GM06990 (cell line): Measurements from ENCODE around the gene HS1BP3.

ENCODE experiments used
- DNase-seq: peaks from one replicate; pipeline ENCODE4 v3.0.0-alpha.2; 2011; ENCODE audit not compliant: insufficient read length; ENCODE audit errors: extremely low read depth
- H3K27me3 ChIP-seq: replicated peaks from 2 replicates; pipeline ENCODE4 v1.6.0; 2011; ENCODE audit warnings: low read length; ENCODE audit not compliant: control insufficient read depth, insufficient read depth
- H3K36me3 ChIP-seq: 2 replicates; pipeline ENCODE4 v1.5.1; 2011; ENCODE audit warnings: low read length; ENCODE audit not compliant: control insufficient read depth, insufficient read depth
- H3K4me3 ChIP-seq: replicated peaks from 2 replicates; pipeline ENCODE4 v1.5.1; 2011; ENCODE audit warnings: low read depth, mild to moderate bottlenecking, control low read depth, low read length
- CTCF ChIP-seq: IDR thresholded peaks from 2 replicates; pipeline ENCODE4 v1.5.1; 2011; ENCODE audit warnings: low read length, control low read depth, mild to moderate bottlenecking, inconsistent platforms; ENCODE audit not compliant: insufficient read depth, poor library complexity, severe bottlenecking

HS1BP3 gene

DNA sequence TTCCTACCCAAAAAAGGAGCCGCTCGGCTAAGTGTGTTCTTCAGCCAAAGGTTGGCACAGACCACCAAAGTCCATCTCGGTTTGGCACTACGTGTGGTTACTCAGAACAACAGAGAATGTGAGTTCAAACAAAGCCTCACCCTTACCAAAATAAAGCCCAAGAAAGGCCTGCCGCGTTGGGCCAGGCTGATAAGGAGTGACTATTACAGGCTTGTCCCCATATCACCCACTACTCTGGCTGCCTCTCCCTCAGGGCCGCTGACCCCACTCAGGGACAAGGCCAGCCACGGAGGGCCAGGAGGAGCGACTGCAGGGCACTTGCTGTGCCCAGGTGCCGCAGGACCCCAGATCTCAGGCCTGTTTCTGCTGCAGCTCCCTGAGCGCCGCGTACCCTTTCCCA is 13.8 kb downstream of the HS1BP3 start:
- Histone ChIP-seq H3K27me3 (no peaks in the 10 kb centered on the region), H3K36me3 (peaks cover 4% of the 10 kb centered on the region), H3K4me3 (no peak overlapping the region)
- no peak for TF ChIP-seq CTCF
- no peak for DNase-seq

- DNase-seq, result peak; percentile 81
- Histone ChIP-seq H3K36me3 (peaks cover 4% of the 10 kb centered on the region), H3K27me3 (no peaks in the 10 kb centered on the region), H3K4me3 (no peak overlapping the region)
- TF ChIP-seq CTCF, result peak; percentile 89
Observed at GRCh38 chr2:20635675-20636584, 15.0 kb downstream of the HS1BP3 start.

DNA sequence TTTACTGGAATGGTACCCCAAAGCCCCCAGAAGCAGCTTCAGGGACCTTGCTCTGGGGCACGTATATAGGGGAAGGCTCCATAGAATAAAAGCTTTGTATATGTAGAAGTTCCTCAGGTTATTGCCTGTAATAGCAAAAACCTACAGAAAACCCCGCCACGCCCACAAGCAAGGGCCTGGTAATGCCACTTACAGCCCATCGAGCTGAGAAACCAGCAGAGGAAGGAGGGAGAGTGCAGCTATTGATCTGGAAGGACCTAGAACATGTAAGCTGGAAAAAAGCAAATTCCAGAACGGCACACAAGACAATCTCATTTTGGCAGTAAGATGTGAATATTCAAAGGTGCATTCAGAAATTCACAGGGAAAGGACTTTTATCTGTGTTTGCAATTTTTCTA is 15.8 kb downstream of the HS1BP3 start:
- no peaks in the 10 kb centered on the region for H3K27me3 ChIP-seq
- DNase-seq, result no peak
- no peak for TF ChIP-seq CTCF

DNA sequence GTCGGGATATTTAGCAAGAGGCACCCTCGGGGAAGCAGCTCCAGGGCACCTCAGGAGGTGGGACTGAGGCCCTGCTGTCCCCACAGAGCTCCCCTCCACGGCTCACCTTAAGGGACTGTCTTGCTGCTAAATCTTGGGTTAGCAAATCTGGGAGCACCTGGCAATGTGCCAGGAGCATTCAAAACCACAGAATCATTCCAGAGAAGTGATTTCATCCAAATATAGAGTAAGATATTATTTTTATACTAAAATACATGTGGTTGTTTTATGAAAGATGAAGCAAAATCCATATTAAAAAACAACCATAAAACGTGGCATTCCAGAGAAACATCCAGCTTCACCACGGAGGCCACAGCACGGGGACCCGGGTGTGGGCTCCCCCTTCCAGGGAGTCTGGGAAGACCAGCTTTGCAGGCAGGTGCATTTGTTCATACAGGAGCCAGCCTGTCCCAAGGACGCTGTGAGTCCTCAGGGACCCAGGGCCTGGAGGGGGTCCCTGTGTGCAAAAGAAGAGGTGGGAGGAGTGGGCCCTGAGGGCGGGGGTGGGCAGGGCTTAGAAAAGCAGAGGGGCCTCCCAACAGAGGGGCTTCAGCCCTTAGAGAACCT is 16.3 kb downstream of the HS1BP3 start:
- peaks cover 2% of the 10 kb centered on the region for H3K36me3 ChIP-seq

More for the DNA sequence above, 15.8 kb downstream of the HS1BP3 start:
- H3K36me3 ChIP-seq, result peaks cover 3% of the 10 kb centered on the region
- H3K4me3 ChIP-seq, result no peak overlapping the region

DNA sequence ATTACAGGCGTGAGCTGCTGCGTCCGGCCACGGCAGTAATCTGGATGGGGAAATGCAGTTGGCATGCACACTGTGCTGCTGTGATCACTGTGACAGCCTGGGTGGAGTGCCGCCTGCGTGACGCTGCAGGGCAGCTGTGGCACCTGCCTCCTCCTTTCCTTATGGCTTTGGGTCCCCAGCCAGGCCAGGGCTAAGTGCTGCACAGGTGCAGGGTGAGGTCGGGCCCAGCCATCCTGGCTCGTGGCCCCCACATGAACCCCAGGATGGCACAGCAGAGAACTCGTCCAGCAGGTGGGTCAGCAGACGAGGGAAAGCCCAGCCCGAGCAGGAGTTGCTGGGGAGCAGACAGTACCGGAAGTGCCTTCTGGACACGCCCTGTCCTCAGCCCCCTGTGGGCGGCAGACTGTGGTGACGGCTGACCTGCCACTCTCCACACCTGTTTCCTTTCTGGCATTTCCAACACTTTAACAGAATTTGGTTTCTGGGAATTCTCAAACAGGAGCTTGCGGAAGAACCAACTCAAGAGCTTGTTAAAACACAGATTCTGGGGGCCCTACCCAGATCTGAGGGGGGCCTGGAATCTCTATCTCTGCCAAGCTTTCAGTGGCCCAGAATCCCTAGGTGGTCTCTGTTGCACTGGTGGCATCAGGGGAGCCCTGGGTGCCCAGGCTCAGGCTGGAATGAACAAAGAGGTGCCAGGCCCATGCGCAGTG is 16.9 kb downstream of the HS1BP3 start:
- Histone ChIP-seq H3K36me3 (peaks cover 2% of the 10 kb centered on the region), H3K27me3 (no peaks in the 10 kb centered on the region), H3K4me3 (no peak overlapping the region)
- TF ChIP-seq CTCF, result peak; percentile 12
- DNase-seq, result peak; percentile 54

More for the DNA sequence above, 16.3 kb downstream of the HS1BP3 start:
- no peak for TF ChIP-seq CTCF
- DNase-seq, result no peak
- no peaks in the 10 kb centered on the region for H3K27me3 ChIP-seq
- no peak overlapping the region for H3K4me3 ChIP-seq
